Breast epithelium (tissue), 3 donors: ENCODE data around the gene VPS13D.

Source experiments
- POLR2AphosphoS5 ChIP-seq, 3 donors: sonication (generic); formaldehyde crosslinking; IDR thresholded peaks; one replicate each; pipeline ENCODE4 v1.6.1; 2017; ENCODE audit warnings: antibody characterized with exemption in 3 of 3
- TF ChIP-seq, protein P1 (sequence below), 3 donors: fragments of 450-650 bp; IDR thresholded peaks; one replicate each; pipeline ENCODE4 v1.5.1; 2016 to 2017; ENCODE audit warnings: antibody characterized with exemption in 3 of 3, mild to moderate bottlenecking in 3 of 3, moderate library complexity in 3 of 3

DNA sequence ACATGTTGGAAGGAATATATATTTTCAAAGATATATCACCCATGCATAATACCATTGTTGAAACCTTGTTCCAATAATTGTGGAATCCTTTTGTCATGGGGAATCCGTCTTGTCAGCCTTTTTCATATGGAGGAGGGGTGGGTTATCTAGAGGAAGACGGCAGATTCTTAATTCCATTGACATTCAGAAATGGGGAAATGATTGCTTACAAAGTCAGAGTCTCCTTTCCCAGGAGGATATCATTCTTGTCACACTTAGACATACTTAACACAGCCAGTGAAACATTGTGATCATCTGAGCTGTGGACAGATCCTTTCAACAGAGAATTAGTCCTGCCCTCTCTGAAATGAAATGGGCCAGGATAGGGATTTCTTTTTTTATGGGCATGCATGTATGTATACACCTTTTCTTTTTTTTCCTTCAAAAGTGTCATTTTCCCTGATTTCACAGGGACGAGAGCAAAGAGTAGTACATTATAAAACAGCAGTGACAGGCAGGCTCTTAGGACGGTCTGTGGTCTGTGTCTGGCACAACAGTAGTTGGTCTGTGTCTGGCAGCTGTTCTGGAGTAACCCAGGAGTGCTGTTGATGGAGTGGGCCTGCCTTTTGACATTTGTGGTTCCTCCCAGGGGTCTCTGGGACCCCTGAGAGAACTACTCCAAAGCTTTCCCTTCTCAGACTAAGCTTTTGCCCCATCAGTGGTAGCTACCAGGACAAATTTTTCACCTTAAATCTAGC lies 50.1 kb downstream of the VPS13D start:
- TF ChIP-seq, protein P1, sequence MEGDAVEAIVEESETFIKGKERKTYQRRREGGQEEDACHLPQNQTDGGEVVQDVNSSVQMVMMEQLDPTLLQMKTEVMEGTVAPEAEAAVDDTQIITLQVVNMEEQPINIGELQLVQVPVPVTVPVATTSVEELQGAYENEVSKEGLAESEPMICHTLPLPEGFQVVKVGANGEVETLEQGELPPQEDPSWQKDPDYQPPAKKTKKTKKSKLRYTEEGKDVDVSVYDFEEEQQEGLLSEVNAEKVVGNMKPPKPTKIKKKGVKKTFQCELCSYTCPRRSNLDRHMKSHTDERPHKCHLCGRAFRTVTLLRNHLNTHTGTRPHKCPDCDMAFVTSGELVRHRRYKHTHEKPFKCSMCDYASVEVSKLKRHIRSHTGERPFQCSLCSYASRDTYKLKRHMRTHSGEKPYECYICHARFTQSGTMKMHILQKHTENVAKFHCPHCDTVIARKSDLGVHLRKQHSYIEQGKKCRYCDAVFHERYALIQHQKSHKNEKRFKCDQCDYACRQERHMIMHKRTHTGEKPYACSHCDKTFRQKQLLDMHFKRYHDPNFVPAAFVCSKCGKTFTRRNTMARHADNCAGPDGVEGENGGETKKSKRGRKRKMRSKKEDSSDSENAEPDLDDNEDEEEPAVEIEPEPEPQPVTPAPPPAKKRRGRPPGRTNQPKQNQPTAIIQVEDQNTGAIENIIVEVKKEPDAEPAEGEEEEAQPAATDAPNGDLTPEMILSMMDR (IDR thresholded peaks at IDR 0.05), result no peak
- TF ChIP-seq POLR2AphosphoS5 (IDR thresholded peaks at IDR 0.05), result no peak
